ENCODE data around the gene GPR183. TPM values are rescaled to one million over a fixed set of nuclear protein-coding genes. Genes with fewer than 3 reads are reported as not detected.

GPR183 gene
- total and polyA plus RNA-seq, 10 of the 15 experiments (the other 5 are each of a cell fraction or from before 2014, with no cell fraction given) = 134 to 669 (median 225) TPM

GRCh38 chr13:99285432-99286182 is 21.6 kb downstream of the GPR183 start:
- H3K4me3 ChIP-seq = no peak overlapping the region
- 87% methylated on average over 10 of the region's 10 CpGs for WGBS (ENCODE audit: insufficient coverage, insufficient replicate concordance, low lambda C conversion rate, missing lambda C conversion rate)
- SMC1A ChIA-PET (ENCODE audit: uncharacterized antibody, unreplicated experiment) = interaction anchor here (0.8 to 8.5 kb wide), 12 partner anchors 10 to 140 kb away, joined by 3 to 132 read pairs (median 5); partner anchors contain the start of gene GPR183
- TF ChIP-seq, protein P1, sequence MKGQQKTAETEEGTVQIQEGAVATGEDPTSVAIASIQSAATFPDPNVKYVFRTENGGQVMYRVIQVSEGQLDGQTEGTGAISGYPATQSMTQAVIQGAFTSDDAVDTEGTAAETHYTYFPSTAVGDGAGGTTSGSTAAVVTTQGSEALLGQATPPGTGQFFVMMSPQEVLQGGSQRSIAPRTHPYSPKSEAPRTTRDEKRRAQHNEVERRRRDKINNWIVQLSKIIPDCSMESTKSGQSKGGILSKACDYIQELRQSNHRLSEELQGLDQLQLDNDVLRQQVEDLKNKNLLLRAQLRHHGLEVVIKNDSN (IDR thresholded peaks at IDR 0.05; ENCODE audit: borderline replicate concordance, extremely low read length, insufficient read depth, low read depth, low read length) = no peak
- TF ChIP-seq ZNF622 (IDR thresholded peaks at IDR 0.05) (no peak), POU2F2 (IDR thresholded peaks at IDR 0.05; ENCODE audit: borderline replicate concordance, low read depth, low read length) (no peak), PAX8 (IDR thresholded peaks at IDR 0.05) (no peak), RBBP5 (conservative IDR thresholded peaks at IDR 0.05) (no peak), NFIC (IDR thresholded peaks at IDR 0.05; ENCODE audit: low read depth, low read length) (no peak), IKZF2 (IDR thresholded peaks at IDR 0.05) (no peak), CBX3 (IDR thresholded peaks at IDR 0.05; ENCODE audit: borderline replicate concordance, low read depth) (no peak), IRF4 (IDR thresholded peaks at IDR 0.05; ENCODE audit: low read depth, low read length) (no peak), ZNF24 (IDR thresholded peaks at IDR 0.05) (no peak)
- no peaks in the 10 kb centered on the region for H3K9me3 ChIP-seq (replicated peaks; ENCODE audit: control insufficient read depth, insufficient read depth, low read length)
- FAIRE-seq = no peak
- H3K9ac ChIP-seq (ENCODE audit: control insufficient read depth, insufficient read depth, low read length) = no peak overlapping the region
- H3K79me2 ChIP-seq (ENCODE audit: control insufficient read depth, insufficient read depth, low read length) = peaks cover 24% of the 10 kb centered on the region
- POLR2A ChIA-PET = interaction anchor here (0.8 to 4.6 kb wide), 4 partner anchors 11 to 96 kb away, joined by 4 to 28 read pairs (median 6); no protein-coding TSS in a partner anchor
- RAD21 ChIA-PET (ENCODE audit: unreplicated experiment) = interaction anchor here (0.7 to 7.9 kb wide), 8 partner anchors 11 to 151 kb away, joined by 3 to 106 read pairs (median 4); no protein-coding TSS in a partner anchor
- no peak overlapping the region for H3K27ac ChIP-seq (ENCODE audit: control insufficient read depth, insufficient read depth)
- peaks cover 66% of the 10 kb centered on the region for H3K4me1 ChIP-seq (ENCODE audit: control insufficient read depth, insufficient read depth, low read length)
- in situ Hi-C loops (cut with MboI) (no loop called here), intact Hi-C loops (cut with micrococcal nuclease; ENCODE audit: unreplicated experiment) (no loop called here)
- no peak for DNase-seq (ENCODE audit: low read depth, low spot score)
- CTCF ChIA-PET = interaction anchor here (0.5 to 6.7 kb wide), 8 partner anchors 7 to 151 kb away, joined by 3 to 54 read pairs (median 4); no protein-coding TSS in a partner anchor
- no TSS peak for BruUV-seq (replicated peaks)
- no peaks in the 10 kb centered on the region for H4K20me1 ChIP-seq (ENCODE audit: control insufficient read depth, insufficient read depth)
- H3K27me3 ChIP-seq (replicated peaks in 1 of 2; ENCODE audit: control insufficient read depth in 2 of 2, insufficient read depth in 2 of 2, low read length in 1 of 2) = no peaks in the 10 kb centered on the region
- no peak overlapping the region for H3K4me2 ChIP-seq (ENCODE audit: control insufficient read depth, insufficient read depth)
- H2AFZ ChIP-seq (ENCODE audit: control insufficient read depth, low read depth, low read length) = no peak overlapping the region
- no peaks in the 10 kb centered on the region; a peak in 1 of 4 replicates for H3K36me3 ChIP-seq (ENCODE audit: control insufficient read depth in 2 of 2, insufficient read depth in 2 of 2, low read length in 1 of 2)
- no peak for ATAC-seq

Measured in GM12878 (cell line).